H54 (cell line): Measurements from ENCODE around the gene RERE.
"Not testable (repeated sequence)": the region's sequence is repeated elsewhere in the genome, so short reads cannot be mapped to it uniquely, and the experiment has no call there.

Experiments
- DNase-seq: peaks from one replicate; pipeline ENCODE4 v3.0.0; 2011; ENCODE audit warnings: low spot score, mixed read lengths; ENCODE audit not compliant: insufficient read length
- FAIRE-seq: peaks from 3 replicates; lab custom pipeline; 2011; peaks lifted over from hg19 to GRCh38; lab: Jason Lieb, UNC
- POLR2A ChIP-seq: IDR thresholded peaks from 2 replicates; pipeline ENCODE4 v1.6.1; 2011; ENCODE audit warnings: low read depth, mild to moderate bottlenecking, low read length

Gene RERE

DNA sequence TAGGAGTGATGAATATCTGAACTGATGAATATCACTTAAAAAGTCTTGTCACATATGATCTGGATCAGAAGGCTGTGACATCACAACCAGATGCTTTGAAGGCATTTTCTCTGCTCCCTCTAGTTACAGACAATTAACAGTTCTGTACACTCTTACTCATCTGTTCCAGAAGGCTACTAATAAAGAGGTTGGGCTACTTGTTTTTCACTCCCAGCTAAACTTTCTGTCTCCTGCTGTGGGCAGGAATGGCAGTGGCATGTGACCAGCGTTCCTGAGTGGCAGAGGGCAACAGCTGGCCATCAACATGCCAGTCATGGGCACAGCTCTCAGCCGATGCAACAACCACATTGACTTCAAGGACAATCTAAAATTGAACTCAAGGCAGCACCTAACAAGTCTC, 432.9 kb downstream of the RERE start:
- no peak for FAIRE-seq
- no peak for TF ChIP-seq POLR2A
- DNase-seq = no peak

DNA sequence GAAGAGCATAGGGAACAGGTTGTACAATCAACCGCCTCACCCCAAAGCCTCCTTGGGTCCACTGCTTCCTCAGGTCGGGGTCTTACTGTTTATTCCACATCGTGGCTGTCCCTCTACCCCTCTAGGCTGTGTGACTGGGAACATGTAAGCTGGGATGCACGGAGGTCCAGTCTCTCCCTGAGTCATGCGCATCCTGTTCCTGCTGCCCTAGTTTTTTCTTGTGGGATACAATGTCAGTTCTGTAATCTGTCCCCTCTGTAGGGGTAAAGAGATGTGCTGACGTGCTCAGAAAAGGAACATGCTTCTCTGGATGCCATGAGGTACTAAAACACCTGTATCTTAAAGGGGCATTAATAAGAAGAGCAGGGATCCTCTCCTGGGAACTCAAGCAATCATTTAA, 433.4 kb downstream of the RERE start:
- TF ChIP-seq POLR2A = no peak
- FAIRE-seq = no peak
- no peak for DNase-seq

DNA sequence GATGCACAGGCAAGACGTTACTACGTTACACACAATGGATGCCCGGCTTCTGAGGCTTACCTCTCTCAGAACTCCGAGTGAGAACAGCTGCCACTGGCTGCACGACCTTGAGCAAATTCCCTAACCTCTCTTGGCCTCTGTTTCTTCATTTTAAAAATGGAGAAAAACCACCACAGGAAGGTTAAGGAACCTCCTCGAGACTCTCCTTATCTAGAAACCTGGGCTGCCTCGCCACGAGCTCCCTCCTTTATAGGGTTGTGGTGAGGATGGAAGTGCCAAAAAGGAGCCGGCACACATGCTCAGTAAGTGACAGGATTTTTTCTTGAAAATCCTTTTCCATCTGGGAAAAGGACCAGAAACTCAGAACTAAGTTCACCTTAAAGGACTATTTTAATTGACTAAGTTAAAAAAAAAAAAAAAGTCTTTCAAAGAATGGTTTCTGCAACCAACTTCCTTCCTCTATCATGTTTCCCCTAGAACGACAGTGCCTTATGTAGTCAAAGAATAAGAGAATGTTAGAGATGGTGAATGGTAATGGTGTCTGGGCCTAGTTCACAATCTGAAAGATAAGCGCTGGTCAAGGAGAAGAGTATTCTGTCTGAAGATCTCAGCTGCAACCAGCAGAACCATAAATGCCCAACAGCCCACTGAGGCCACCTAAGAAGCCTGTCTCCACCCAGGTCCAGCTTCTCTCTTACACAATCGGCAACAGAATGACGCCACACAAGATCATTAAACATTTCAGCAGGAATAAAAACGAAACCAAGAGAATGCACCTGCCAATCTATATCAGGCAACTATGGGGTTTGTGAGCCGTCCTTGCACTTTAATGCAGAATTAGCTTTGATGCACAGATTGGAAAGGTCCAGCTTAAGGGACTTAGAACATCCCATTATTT, 434.6 kb downstream of the RERE start:
- FAIRE-seq (no peak), DNase-seq (no peak)
- no peak for TF ChIP-seq POLR2A

DNA sequence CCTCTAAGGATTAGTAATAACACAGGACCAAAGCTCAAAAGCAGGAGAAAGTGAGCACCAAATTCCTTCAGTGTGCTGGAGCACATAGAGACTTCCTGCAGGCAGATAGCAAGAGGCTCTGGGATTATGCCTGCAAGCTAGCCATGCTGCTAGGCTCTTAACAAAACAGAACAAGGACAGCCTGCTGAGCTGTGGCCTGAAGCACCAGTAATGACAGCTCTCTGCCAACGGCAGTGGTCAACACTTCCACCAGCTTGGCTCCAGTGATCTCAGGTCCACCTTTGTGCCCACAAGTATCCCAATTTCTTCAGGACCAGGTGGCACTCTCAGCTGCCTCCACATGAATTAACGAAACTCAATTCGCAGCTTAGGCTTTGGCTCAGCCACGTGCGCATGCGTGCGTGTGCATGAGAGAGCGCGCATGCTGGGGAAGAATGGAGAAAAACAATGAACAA, 435.4 kb downstream of the RERE start:
- DNase-seq (no peak), FAIRE-seq (no peak)

GRCh38 chr1:8381618-8382017, 435.8 kb downstream of the RERE start:
- TF ChIP-seq POLR2A = no peak
- FAIRE-seq = no peak
- no peak for DNase-seq

More for the DNA sequence above, 435.4 kb downstream of the RERE start:
- no peak for TF ChIP-seq POLR2A

DNA sequence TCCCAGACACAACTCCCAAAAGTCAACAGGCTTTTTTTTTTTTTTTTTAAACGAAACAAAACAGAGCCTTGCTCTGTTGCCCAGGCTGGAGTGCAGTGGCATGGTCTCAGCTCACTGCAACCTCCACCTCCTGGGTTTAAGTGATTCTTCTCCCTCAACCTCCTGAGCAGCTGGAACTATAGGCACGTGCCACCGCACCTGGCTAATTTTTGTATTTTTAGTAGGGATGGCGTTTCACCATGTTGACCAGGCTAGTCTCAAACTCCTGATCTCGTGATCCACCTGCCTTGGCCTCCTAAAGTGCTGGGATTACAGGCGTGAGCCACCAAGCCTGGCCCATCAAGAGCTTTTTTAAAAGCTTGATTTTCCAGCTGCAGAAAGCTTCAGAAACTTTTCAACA, 437.1 kb downstream of the RERE start:
- not testable (repeated sequence) for DNase-seq, FAIRE-seq

GRCh38 chr1:8379513-8380186, 437.8 kb downstream of the RERE start:
- DNase-seq (no peak), FAIRE-seq (no peak)
- no peak for TF ChIP-seq POLR2A

- DNase-seq = no peak
- no peak for TF ChIP-seq POLR2A
- FAIRE-seq = no peak
These were observed 438.4 kb downstream of the RERE start for GRCh38 chr1:8378981-8379470.

GRCh38 chr1:8378178-8378577, 439.3 kb downstream of the RERE start:
- no peak for DNase-seq
- FAIRE-seq = no peak
- TF ChIP-seq POLR2A = no peak

GRCh38 chr1:8377271-8377981, 440.0 kb downstream of the RERE start:
- no peak for FAIRE-seq

GRCh38 chr1:8376358-8376840, 441.0 kb downstream of the RERE start:
- no peak for FAIRE-seq
- TF ChIP-seq POLR2A = no peak
- no peak for DNase-seq

More at GRCh38 chr1:8377271-8377981, 440.0 kb downstream of the RERE start:
- no peak for TF ChIP-seq POLR2A
- DNase-seq = no peak

DNA sequence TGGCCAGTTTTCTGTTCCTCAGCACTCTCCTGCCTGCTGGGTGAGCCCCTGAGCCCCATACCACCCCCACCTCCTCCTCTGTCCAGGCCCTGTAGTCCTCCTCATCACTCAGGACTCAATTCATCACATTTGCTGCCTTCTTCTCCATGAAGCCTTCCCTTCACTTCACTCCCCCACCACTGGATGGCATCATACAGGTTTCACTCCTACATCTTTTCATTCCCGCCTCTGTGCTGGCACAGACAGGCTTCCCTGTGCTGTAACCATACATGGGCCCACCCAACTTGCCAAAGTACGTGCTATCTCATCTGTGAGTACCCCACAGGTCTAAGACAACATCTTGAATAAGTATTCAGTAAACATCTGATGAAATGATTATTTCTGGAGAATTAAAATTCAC, 442.6 kb downstream of the RERE start:
- no peak for TF ChIP-seq POLR2A
- DNase-seq = no peak
- FAIRE-seq = no peak

GRCh38 chr1:8374356-8374755, 443.1 kb downstream of the RERE start:
- TF ChIP-seq POLR2A = no peak
- no peak for FAIRE-seq
- DNase-seq = no peak
